ENCODE data around the gene ALDH1A3.

- peak; percentile 69 for TF ChIP-seq CTCF (IDR thresholded peaks at IDR 0.05; ENCODE audit: insufficient read depth, low read length)
- peak; percentile 20; the same call in 1 of the 2 replicates for TF ChIP-seq SPI1 (IDR thresholded peaks at IDR 0.05; ENCODE audit: borderline replicate concordance, low read depth)
- TF ChIP-seq REST (IDR thresholded peaks at IDR 0.05; ENCODE audit: insufficient replicate concordance, low read depth), result no peak
- no peak; the same call in 1 of the 2 replicates for TF ChIP-seq POLR2AphosphoS5 (IDR thresholded peaks at IDR 0.05; ENCODE audit: low read depth)
- TF ChIP-seq GABPA (IDR thresholded peaks at IDR 0.05; ENCODE audit: low read depth), result no peak
These were observed 38.5 kb downstream of the ALDH1A3 start for GRCh38 chr15:100918034-100918689.

All from HL-60 (cell line).